ENCODE results near the gene KRTAP10-7.

- no peak for TF ChIP-seq CTCF (IDR thresholded peaks at IDR 0.05)
- TF ChIP-seq POLR2A (IDR thresholded peaks at IDR 0.05), result no peak
Observed at GRCh38 chr21:44619886-44620285, 19.5 kb downstream of the KRTAP10-7 start.
